Stimulated activated CD4-positive, alpha-beta T cell treated with anti-CD3 and anti-CD28 coated beads, Interleukin-12 subunit alpha, Interleukin-12 subunit beta, amount 100 ng/mL, for 24 hours (primary cell): Measurements from ENCODE around the gene ENTREP3.

Experiments used
- DNase-seq, 2 experiments: peaks; one replicate each; pipeline ENCODE4 v3.0.0-alpha.2; 2020; ENCODE audit warnings: low read depth in 2 of 2

Gene ENTREP3

GRCh38 chr1:155277902-155278688 lies 22.8 kb upstream of the ENTREP3 start:
- DNase-seq: peak in 1 of 2 experiments; percentile 70

- DNase-seq: peak; percentile 91 to 98
Observed at GRCh38 chr1:155277070-155277901, 22.0 kb upstream of the ENTREP3 start, which contains the start of gene HCN3. Gene HCN3 (plus strand): TSS chr1:155277463. CDS start chr1:155277591, 128 bp downstream.

GRCh38 chr1:155273343-155274245 lies 18.3 kb upstream of the ENTREP3 start, which contains the start of gene CLK2:
Gene CLK2 (minus strand): TSS chr1:155273504. CDS start chr1:155270977, 2,527 bp downstream.
- peak; percentile 94 to 97 for DNase-seq

GRCh38 chr1:155272466-155273342 lies 17.4 kb upstream of the ENTREP3 start:
- DNase-seq: no peak

- DNase-seq: no peak
Observed at GRCh38 chr1:155269381-155269780, 14.1 kb upstream of the ENTREP3 start.

- DNase-seq: no peak
Observed at GRCh38 chr1:155268630-155269029, 13.3 kb upstream of the ENTREP3 start.

- DNase-seq: no peak
Observed at GRCh38 chr1:155267373-155267772, 12.1 kb upstream of the ENTREP3 start.

GRCh38 chr1:155266553-155266952 lies 11.3 kb upstream of the ENTREP3 start:
- DNase-seq: no peak

GRCh38 chr1:155263067-155263466 lies 7.8 kb upstream of the ENTREP3 start:
- DNase-seq: no peak

- DNase-seq: peak; percentile 79 to 85
Observed at GRCh38 chr1:155261852-155262673, 6.8 kb upstream of the ENTREP3 start, which contains the start of gene SCAMP3. Gene SCAMP3 (minus strand): TSS chr1:155262360. CDS start chr1:155262151, 209 bp downstream.

GRCh38 chr1:155261493-155261851 lies 6.2 kb upstream of the ENTREP3 start:
- no peak for DNase-seq

- DNase-seq: no peak
Observed at GRCh38 chr1:155260276-155260675, 5.0 kb upstream of the ENTREP3 start.

- DNase-seq: no peak
Observed at GRCh38 chr1:155256058-155256852, 972 bp upstream of the ENTREP3 start.

- DNase-seq: no peak
Observed at GRCh38 chr1:155254714-155255242, 505 bp downstream of the ENTREP3 start.

- no peak for DNase-seq
Observed at GRCh38 chr1:155254228-155254713, 1.0 kb downstream of the ENTREP3 start.

GRCh38 chr1:155253797-155254196 lies 1.5 kb downstream of the ENTREP3 start:
- DNase-seq: no peak

GRCh38 chr1:155253208-155253607 lies 2.1 kb downstream of the ENTREP3 start:
- DNase-seq: no peak

GRCh38 chr1:155251566-155251965 lies 3.7 kb downstream of the ENTREP3 start:
- no peak for DNase-seq
